ENCODE results near the gene ROS1. TPM values are rescaled to one million over a fixed set of nuclear protein-coding genes. Genes with fewer than 3 reads are reported as not detected.

The ROS1 gene
- total and polyA plus RNA-seq, 10 of the 15 experiments (the other 5 are each of a cell fraction or from before 2014, with no cell fraction given), result under 0.01 to 0.07 (median 0.03) TPM; not detected in 5

DNA sequence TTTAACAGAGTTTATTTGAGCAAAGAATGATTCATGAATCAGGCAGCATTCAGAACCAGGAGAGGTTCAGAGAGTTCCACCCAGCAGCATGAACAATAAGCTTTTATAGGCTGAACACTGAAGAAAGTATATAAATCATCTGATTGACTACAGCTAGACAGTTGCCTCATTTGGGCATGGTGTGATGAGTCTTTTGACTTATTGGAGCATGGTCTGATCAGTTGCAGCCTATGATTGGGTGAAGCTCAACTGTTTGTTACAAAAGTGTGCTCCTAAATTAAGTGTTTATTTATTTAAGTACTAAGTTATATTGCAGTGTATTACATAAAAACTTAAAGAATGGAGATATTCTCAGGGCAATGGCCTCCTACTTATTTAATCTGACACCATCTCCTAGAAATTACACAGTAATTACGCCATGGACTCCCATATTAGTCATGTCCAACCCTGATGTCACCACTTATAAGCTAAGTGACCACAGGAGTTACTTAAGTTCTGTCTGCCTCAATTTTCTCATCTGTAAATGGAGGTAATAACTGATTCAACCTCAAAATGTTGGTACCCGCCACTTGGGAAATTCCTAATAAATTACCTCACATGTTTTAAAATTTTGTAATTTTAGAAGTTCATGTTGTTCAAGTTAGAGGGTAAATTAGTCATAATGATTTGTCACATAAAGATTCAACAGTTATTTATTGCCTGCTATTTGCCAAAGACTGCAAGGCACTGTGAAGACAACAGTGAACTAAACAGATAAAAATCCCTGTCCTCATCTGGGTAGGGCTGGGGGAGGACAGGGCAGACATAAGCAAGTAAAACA lies 15.2 kb upstream of the ROS1 start:
- ChIA-PET RAD21 (ENCODE audit: unreplicated experiment) (interaction anchor here (0.6 kb wide), 1 partner anchor 272 kb away, joined by 4 read pairs; no protein-coding TSS in a partner anchor), POLR2A (no interaction called here), CTCF (interaction anchor here (0.6 to 1.6 kb wide), 3 partner anchors 9 to 69 kb away, joined by 3 to 7 read pairs (median 5); no protein-coding TSS in a partner anchor), SMC1A (ENCODE audit: uncharacterized antibody, unreplicated experiment) (interaction anchor here (2.3 kb wide), 1 partner anchor 9 kb away, joined by 6 read pairs; no protein-coding TSS in a partner anchor)
- FAIRE-seq (no peak), DNase-seq (ENCODE audit: low read depth, low spot score) (no peak), ATAC-seq (no peak)
- H3K9ac ChIP-seq (ENCODE audit: control insufficient read depth, insufficient read depth, low read length), result no peak overlapping the region
- H3K27me3 ChIP-seq (replicated peaks in 1 of 2; ENCODE audit: control insufficient read depth in 2 of 2, insufficient read depth in 2 of 2, low read length in 1 of 2), result 0 out of 4 replicates have a peak, but pooled peaks cover 0 to 3% of the 10 kb centered on the region in 2 experiments
- no peak overlapping the region for H3K4me3 ChIP-seq
- TF ChIP-seq HCFC1 (IDR thresholded peaks at IDR 0.05; ENCODE audit: low read length) (no peak), JUNB (IDR thresholded peaks at IDR 0.05) (no peak), SIN3A (IDR thresholded peaks at IDR 0.05; ENCODE audit: low read depth, low read length) (no peak), RCOR1 (conservative IDR thresholded peaks at IDR 0.05; ENCODE audit: low read depth, low read length) (no peak), POLR2A (IDR thresholded peaks at IDR 0.05; ENCODE audit: low read depth, low read length) (no peak), POU2F2 (IDR thresholded peaks at IDR 0.05; ENCODE audit: borderline replicate concordance, low read depth, low read length) (no peak), ZSCAN29 (IDR thresholded peaks at IDR 0.05) (no peak), SRF (IDR thresholded peaks at IDR 0.05; ENCODE audit: low read depth in 2 of 2, low read length in 2 of 2) (no peak), TAF1 (IDR thresholded peaks at IDR 0.05; ENCODE audit: borderline replicate concordance, low read depth, low read length) (no peak), CHD2 (IDR thresholded peaks at IDR 0.05; ENCODE audit: borderline replicate concordance, low read depth, low read length) (no peak), POLR2AphosphoS5 (IDR thresholded peaks at IDR 0.05; ENCODE audit: low read length) (no peak), DPF2 (IDR thresholded peaks at IDR 0.05) (no peak), EP300 (IDR thresholded peaks at IDR 0.05; ENCODE audit: borderline replicate concordance in 1 of 2, control insufficient read depth in 1 of 2, low read depth in 2 of 2, low read length in 2 of 2) (no peak), TBL1XR1 (IDR thresholded peaks at IDR 0.05; ENCODE audit: low read depth, low read length) (no peak), BCL11A (IDR thresholded peaks at IDR 0.05; ENCODE audit: low read depth, low read length) (no peak), RBBP5 (conservative IDR thresholded peaks at IDR 0.05) (no peak)
- TF ChIP-seq, protein P1, sequence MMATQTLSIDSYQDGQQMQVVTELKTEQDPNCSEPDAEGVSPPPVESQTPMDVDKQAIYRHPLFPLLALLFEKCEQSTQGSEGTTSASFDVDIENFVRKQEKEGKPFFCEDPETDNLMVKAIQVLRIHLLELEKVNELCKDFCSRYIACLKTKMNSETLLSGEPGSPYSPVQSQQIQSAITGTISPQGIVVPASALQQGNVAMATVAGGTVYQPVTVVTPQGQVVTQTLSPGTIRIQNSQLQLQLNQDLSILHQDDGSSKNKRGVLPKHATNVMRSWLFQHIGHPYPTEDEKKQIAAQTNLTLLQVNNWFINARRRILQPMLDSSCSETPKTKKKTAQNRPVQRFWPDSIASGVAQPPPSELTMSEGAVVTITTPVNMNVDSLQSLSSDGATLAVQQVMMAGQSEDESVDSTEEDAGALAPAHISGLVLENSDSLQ (IDR thresholded peaks at IDR 0.05), result no peak
- TF ChIP-seq, protein P2, sequence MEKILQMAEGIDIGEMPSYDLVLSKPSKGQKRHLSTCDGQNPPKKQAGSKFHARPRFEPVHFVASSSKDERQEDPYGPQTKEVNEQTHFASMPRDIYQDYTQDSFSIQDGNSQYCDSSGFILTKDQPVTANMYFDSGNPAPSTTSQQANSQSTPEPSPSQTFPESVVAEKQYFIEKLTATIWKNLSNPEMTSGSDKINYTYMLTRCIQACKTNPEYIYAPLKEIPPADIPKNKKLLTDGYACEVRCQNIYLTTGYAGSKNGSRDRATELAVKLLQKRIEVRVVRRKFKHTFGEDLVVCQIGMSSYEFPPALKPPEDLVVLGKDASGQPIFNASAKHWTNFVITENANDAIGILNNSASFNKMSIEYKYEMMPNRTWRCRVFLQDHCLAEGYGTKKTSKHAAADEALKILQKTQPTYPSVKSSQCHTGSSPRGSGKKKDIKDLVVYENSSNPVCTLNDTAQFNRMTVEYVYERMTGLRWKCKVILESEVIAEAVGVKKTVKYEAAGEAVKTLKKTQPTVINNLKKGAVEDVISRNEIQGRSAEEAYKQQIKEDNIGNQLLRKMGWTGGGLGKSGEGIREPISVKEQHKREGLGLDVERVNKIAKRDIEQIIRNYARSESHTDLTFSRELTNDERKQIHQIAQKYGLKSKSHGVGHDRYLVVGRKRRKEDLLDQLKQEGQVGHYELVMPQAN (conservative IDR thresholded peaks at IDR 0.05), result no peak
- TF ChIP-seq, protein P3, sequence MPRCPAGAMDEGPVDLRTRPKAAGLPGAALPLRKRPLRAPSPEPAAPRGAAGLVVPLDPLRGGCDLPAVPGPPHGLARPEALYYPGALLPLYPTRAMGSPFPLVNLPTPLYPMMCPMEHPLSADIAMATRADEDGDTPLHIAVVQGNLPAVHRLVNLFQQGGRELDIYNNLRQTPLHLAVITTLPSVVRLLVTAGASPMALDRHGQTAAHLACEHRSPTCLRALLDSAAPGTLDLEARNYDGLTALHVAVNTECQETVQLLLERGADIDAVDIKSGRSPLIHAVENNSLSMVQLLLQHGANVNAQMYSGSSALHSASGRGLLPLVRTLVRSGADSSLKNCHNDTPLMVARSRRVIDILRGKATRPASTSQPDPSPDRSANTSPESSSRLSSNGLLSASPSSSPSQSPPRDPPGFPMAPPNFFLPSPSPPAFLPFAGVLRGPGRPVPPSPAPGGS (IDR thresholded peaks at IDR 0.05; ENCODE audit: borderline replicate concordance, insufficient read depth, low read depth, low read length, poor library complexity, severe bottlenecking), result no peak
- H3K9me3 ChIP-seq (replicated peaks; ENCODE audit: control insufficient read depth, insufficient read depth, low read length), result no peaks in the 10 kb centered on the region
- H3K4me1 ChIP-seq (ENCODE audit: control insufficient read depth, insufficient read depth, low read length), result no peaks in the 10 kb centered on the region
- no peaks in the 10 kb centered on the region for H4K20me1 ChIP-seq (ENCODE audit: control insufficient read depth, insufficient read depth)
- intact Hi-C loops (cut with micrococcal nuclease; ENCODE audit: unreplicated experiment) (no loop called here), in situ Hi-C loops (cut with MboI) (no loop called here)
- no TSS peak for BruUV-seq (replicated peaks)
- no peak overlapping the region for H3K27ac ChIP-seq (ENCODE audit: control insufficient read depth, insufficient read depth)
- H3K4me2 ChIP-seq (ENCODE audit: control insufficient read depth, insufficient read depth), result no peak overlapping the region
- H3K79me2 ChIP-seq (ENCODE audit: control insufficient read depth, insufficient read depth, low read length), result no peaks in the 10 kb centered on the region
- no peaks in the 10 kb centered on the region for H3K36me3 ChIP-seq (ENCODE audit: control insufficient read depth in 2 of 2, insufficient read depth in 2 of 2, low read length in 1 of 2)
- WGBS (ENCODE audit: insufficient coverage, insufficient replicate concordance, low lambda C conversion rate, missing lambda C conversion rate), result 2% methylated on average over 2 of the region's 2 CpGs
- no peak overlapping the region for H2AFZ ChIP-seq (ENCODE audit: control insufficient read depth, low read depth, low read length)

Measured in GM12878 (cell line).